Heart left ventricle (tissue), 13 donors: ENCODE measurements around the gene PROSER1.

ENCODE experiments used
- CTCF ChIP-seq, 12 donors: fragments of 200-600 bp; sonication (generic) in 4 of 12; IDR thresholded peaks; one replicate each; pipeline versions ENCODE4 v1.5.0 to v1.8.0; 2018 to 2022; ENCODE audit warnings: antibody characterized with exemption in 12 of 12, mild to moderate bottlenecking in 5 of 12
- POLR2A ChIP-seq, 2 donors: fragments of 450-650 bp; IDR thresholded peaks; one replicate each; pipeline ENCODE4 v1.6.1; 2017; ENCODE audit warnings: antibody characterized with exemption in 2 of 2, mild to moderate bottlenecking in 2 of 2, moderate library complexity in 2 of 2
- donor health status: ischemic (EF 13 %, LVEDD 7.1; RV severe dilation, severe dysfunction).
- donor health status: DM: no; HTN: yes; CAD: no.
- donor health status: DM: no; HTN: no; CAD: no.
- donor health status: ischemic (EF 25% LVEDD 6.9; RV normal size, moderate dysfunction).
- donor health status: ischemic (EF 25% LVEDD 5.7; RV mildly dilated, moderate dysfunction).
- donor health status: ischemic (EF 35%, LVEDD 5.7; RV mildly dilated, moderate dysfunction).
- donor health status: nonischemic (EF 11% LVEDD 7.7; RV severe dilation, severe dysfunction).
- donor health status: DM: yes; HTN: yes; CAD: no.
- donor health status: PGD.
- donor health status: ischemic (EF 29% LVEDD 5.4; RV normal size, mild dysfunction).
- donor health status: nonischemic (EF 23%, LVEDD 6.1; RV moderate dilation, normal function).

GRCh38 chr13:39047560-39047959, 9.7 kb upstream of the PROSER1 start:
- TF ChIP-seq POLR2A (IDR thresholded peaks at IDR 0.05) (no peak), CTCF (IDR thresholded peaks at IDR 0.05) (no peak)
